LNCaP clone FGC (cell line): ENCODE results near the gene NECTIN3.

Source experiments
- DNase-seq: peaks from one replicate; pipeline ENCODE4 v3.0.0-alpha.2; 2011; ENCODE audit warnings: low read depth
- H3K4me3 ChIP-seq: 2 replicates; pipeline ENCODE4 v1.5.1; 2011; ENCODE audit warnings: mild to moderate bottlenecking, low read depth, low read length, control low read depth
- CTCF ChIP-seq: IDR thresholded peaks from 2 replicates; pipeline ENCODE4 v1.5.1; 2012; ENCODE audit warnings: mild to moderate bottlenecking; ENCODE audit not compliant: control insufficient read depth, insufficient read depth; ENCODE audit errors: extremely low read depth

The NECTIN3 gene

GRCh38 chr3:111071257-111072030 lies at the start of gene NECTIN3:
TSS of gene NECTIN3 (plus strand) at chr3:111071816. CDS start at chr3:111072018, 202 bp downstream.
- DNase-seq, result peak; percentile 1
- TF ChIP-seq CTCF, result 0 out of 2 replicates have a peak, but pooled peaks have one; percentile 2
- peak within 1 kb of the TSS; percentile 47 for H3K4me3 ChIP-seq

GRCh38 chr3:111027868-111028267 lies 43.7 kb upstream of the NECTIN3 start:
- no peak for DNase-seq
- no peak overlapping the region for H3K4me3 ChIP-seq
- no peak for TF ChIP-seq CTCF

- no peak for DNase-seq
- no peak for TF ChIP-seq CTCF
Observed at GRCh38 chr3:111031538-111031937, 40.1 kb upstream of the NECTIN3 start.

GRCh38 chr3:111032677-111033076 lies 38.9 kb upstream of the NECTIN3 start:
- no peak for TF ChIP-seq CTCF
- DNase-seq, result no peak
- H3K4me3 ChIP-seq, result no peak overlapping the region

More at GRCh38 chr3:111031538-111031937, 40.1 kb upstream of the NECTIN3 start:
- H3K4me3 ChIP-seq, result no peak overlapping the region

GRCh38 chr3:111033470-111034050 lies 38.1 kb upstream of the NECTIN3 start:
- no peak for TF ChIP-seq CTCF
- no peak overlapping the region for H3K4me3 ChIP-seq
- no peak for DNase-seq

- H3K4me3 ChIP-seq, result no peak overlapping the region
- no peak for DNase-seq
- no peak for TF ChIP-seq CTCF
Observed at GRCh38 chr3:111035316-111035715, 36.3 kb upstream of the NECTIN3 start.
